ENCODE measurements around the gene SAMD1.

DNA sequence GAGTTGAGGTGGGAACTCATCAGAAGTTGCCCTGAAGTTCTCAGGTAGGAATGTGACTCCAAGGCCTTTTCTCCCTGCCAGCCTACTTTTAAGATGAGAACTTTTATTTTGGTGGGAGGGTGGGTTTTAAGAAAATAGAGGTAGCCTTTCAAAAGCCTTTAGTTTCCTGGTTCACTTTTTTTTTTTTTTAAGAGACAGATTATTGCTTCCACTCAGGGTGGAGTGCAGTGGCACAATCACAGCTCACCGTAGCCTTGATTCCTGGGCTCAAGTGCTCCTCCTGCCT is 7.9 kb downstream of the SAMD1 start:
- no peak for TF ChIP-seq CTCF (IDR thresholded peaks at IDR 0.05)
- no peak for TF ChIP-seq POLR2A (IDR thresholded peaks at IDR 0.05)

Data from lower leg skin (tissue), 3 donors.